H9 (cell line): ENCODE data around the gene DLG2. TPM values are rescaled to one million over a fixed set of nuclear protein-coding genes. Genes with fewer than 3 reads are reported as not detected.

Experiments used
- DNase-seq: peaks from one replicate; pipeline ENCODE4 v3.0.0-alpha.2; 2017
- H2AFZ ChIP-seq: one replicate; pipeline ENCODE4 v1.6.1; 2013; ENCODE audit warnings: mild to moderate bottlenecking, low read length, control low read depth, moderate library complexity
- H2AK5ac ChIP-seq: 2 replicates; pipeline ENCODE4 v1.6.1; 2013; ENCODE audit warnings: low read length, control low read depth, mixed read lengths; ENCODE audit not compliant: insufficient read length
- H2BK120ac ChIP-seq: one replicate; pipeline ENCODE4 v1.6.1; 2013; ENCODE audit warnings: low read depth, mild to moderate bottlenecking, low read length, control low read depth, inconsistent platforms; ENCODE audit not compliant: poor library complexity, severe bottlenecking
- H2BK12ac ChIP-seq: 2 replicates; pipeline ENCODE4 v1.6.1; 2013; ENCODE audit warnings: low read length, control low read depth, mixed read lengths, low read depth; ENCODE audit not compliant: insufficient read length
- H2BK15ac ChIP-seq: 2 replicates; pipeline ENCODE4 v1.6.1; 2013; ENCODE audit warnings: low read depth, low read length, control low read depth
- H2BK20ac ChIP-seq: one replicate; pipeline ENCODE4 v1.6.1; 2013; ENCODE audit warnings: low read depth, mild to moderate bottlenecking, low read length, control low read depth, inconsistent platforms; ENCODE audit not compliant: poor library complexity, severe bottlenecking
- H2BK5ac ChIP-seq: 2 replicates; pipeline ENCODE4 v1.6.1; 2013; ENCODE audit warnings: low read length, control low read depth, mixed read lengths; ENCODE audit not compliant: insufficient read length
- H3K14ac ChIP-seq: 2 replicates; pipeline ENCODE4 v1.6.1; 2013; ENCODE audit warnings: low read length, control low read depth; ENCODE audit not compliant: insufficient read depth
- H3K18ac ChIP-seq: 2 replicates; pipeline ENCODE4 v1.6.1; 2013; ENCODE audit warnings: low read depth, mild to moderate bottlenecking, mixed read lengths, low read length, control low read depth; ENCODE audit not compliant: insufficient read length
- H3K23ac ChIP-seq: 2 replicates; pipeline ENCODE4 v1.6.1; 2013; ENCODE audit warnings: low read length, control low read depth, mixed read lengths, low read depth; ENCODE audit not compliant: insufficient read length
- H3K23me2 ChIP-seq: 2 replicates; pipeline ENCODE4 v1.6.1; 2013; ENCODE audit warnings: low read depth, mild to moderate bottlenecking, mixed read lengths, low read length, control low read depth; ENCODE audit not compliant: insufficient read length, poor library complexity, severe bottlenecking
- H3K27ac ChIP-seq: 2 replicates; pipeline ENCODE4 v1.5.1; 2013; ENCODE audit warnings: low read length, control low read depth, mixed read lengths, low read depth; ENCODE audit not compliant: insufficient read length
- H3K27me3 ChIP-seq: 2 replicates; pipeline ENCODE4 v1.6.1; 2013; ENCODE audit warnings: low read length, control low read depth, inconsistent platforms; ENCODE audit not compliant: insufficient read depth
- H3K4ac ChIP-seq: 2 replicates; pipeline ENCODE4 v1.6.1; 2013; ENCODE audit warnings: low read depth, mild to moderate bottlenecking, control low read depth, inconsistent platforms, low read length, moderate library complexity
- H3K4me1 ChIP-seq: 2 replicates; pipeline ENCODE4 v1.6.1; 2013; ENCODE audit warnings: low read length, control low read depth, inconsistent platforms; ENCODE audit not compliant: insufficient read depth
- H3K4me2 ChIP-seq: 2 replicates; pipeline ENCODE4 v1.6.1; 2013; ENCODE audit warnings: low read length, control low read depth, mixed read lengths; ENCODE audit not compliant: insufficient read length, insufficient read depth
- H3K56ac ChIP-seq: 2 replicates; pipeline ENCODE4 v1.6.1; 2013; ENCODE audit warnings: low read depth, mild to moderate bottlenecking, mixed read lengths, low read length, control low read depth; ENCODE audit not compliant: insufficient read length
- H3K79me1 ChIP-seq: 2 replicates; pipeline ENCODE4 v1.6.1; 2013; ENCODE audit warnings: low read depth, mild to moderate bottlenecking, moderate library complexity, low read length, control low read depth, inconsistent platforms; ENCODE audit not compliant: insufficient read depth, poor library complexity, severe bottlenecking
- H3K79me2 ChIP-seq: 2 replicates; pipeline ENCODE4 v1.6.1; 2013; ENCODE audit warnings: low read length, control low read depth, inconsistent platforms; ENCODE audit not compliant: insufficient read depth
- H3K9ac ChIP-seq: 2 replicates; pipeline ENCODE4 v1.6.1; 2013; ENCODE audit warnings: low read length, control low read depth, mixed read lengths; ENCODE audit not compliant: insufficient read length; ENCODE audit errors: extremely low read depth
- H3K9me3 ChIP-seq: one replicate; pipeline ENCODE4 v1.6.1; 2013; ENCODE audit warnings: low read depth, low read length, inconsistent platforms; ENCODE audit not compliant: control insufficient read depth
- H3T11ph ChIP-seq: one replicate; pipeline ENCODE4 v1.6.1; 2013; ENCODE audit warnings: mild to moderate bottlenecking, low read length, control low read depth, inconsistent platforms
- H4K20me1 ChIP-seq: one replicate; pipeline ENCODE4 v1.6.1; 2013; ENCODE audit not compliant: control insufficient read depth, insufficient read length, insufficient read depth
- H4K5ac ChIP-seq: 2 replicates; pipeline ENCODE4 v1.6.1; 2013; ENCODE audit warnings: low read depth, mild to moderate bottlenecking, mixed read lengths, low read length, control low read depth; ENCODE audit not compliant: insufficient read length
- H4K8ac ChIP-seq: replicated peaks from 2 replicates; pipeline ENCODE4 v1.6.1; 2013; ENCODE audit warnings: low read length, control low read depth, mixed read lengths, low read depth; ENCODE audit not compliant: insufficient read length
- H4K91ac ChIP-seq: 2 replicates; pipeline ENCODE4 v1.6.1; 2013; ENCODE audit warnings: low read depth, mild to moderate bottlenecking, moderate library complexity, mixed read lengths, low read length, control low read depth; ENCODE audit not compliant: insufficient read length
- H3K27ac Mint-ChIP-seq, 3 experiments: 2 replicates in 2 of 3; 3 replicates in 1 of 3; pipeline ENCODE4 v1.8.0; 2020 to 2021; ENCODE audit warnings: mixed read lengths in 3 of 3, mild to moderate bottlenecking in 1 of 3, moderate library complexity in 1 of 3
- H3K27me3 Mint-ChIP-seq: 2 replicates; pipeline ENCODE4 v1.8.0; 2021; ENCODE audit warnings: low read depth, mild to moderate bottlenecking, moderate library complexity, mixed read lengths
- H3K36me3 Mint-ChIP-seq, 3 experiments: 2 replicates in 2 of 3; 3 replicates in 1 of 3; pipeline ENCODE4 v1.8.0; 2020 to 2021; ENCODE audit warnings: low read depth in 3 of 3, mixed read lengths in 3 of 3; ENCODE audit not compliant: insufficient read depth in 1 of 3
- H3K4me1 Mint-ChIP-seq, 2 experiments: 2 replicates each; pipeline ENCODE4 v1.8.0; 2020; ENCODE audit warnings: mixed read lengths in 2 of 2
- H3K4me3 Mint-ChIP-seq, 2 experiments: 2 replicates in 1 of 2; 3 replicates in 1 of 2; pipeline ENCODE4 v1.8.0; 2020 to 2021; ENCODE audit warnings: mild to moderate bottlenecking in 2 of 2, mixed read lengths in 2 of 2, moderate library complexity in 1 of 2
- H3K9me3 Mint-ChIP-seq, 2 experiments: 2 replicates in 1 of 2; 3 replicates in 1 of 2; pipeline ENCODE4 v1.8.0; 2020; ENCODE audit warnings: mild to moderate bottlenecking in 2 of 2, mixed read lengths in 2 of 2, moderate library complexity in 1 of 2
- WGBS: extraction: QIAGEN DNeasy Blood & Tissue Kit; methylation state at CpG from one replicate; pipeline ENCODE4 v1.1.7; 2013; ENCODE audit warnings: missing lambda C conversion rate, low lambda C conversion rate, mixed read lengths; ENCODE audit not compliant: insufficient read length; ENCODE audit errors: extremely low coverage; 5-methylcytosine and 5-hydroxymethylcytosine counted together
- total RNA-seq: library from RNA; stranded (reverse); gene quantifications from 2 replicates; pipeline ENCODE4 v1.2.1, GENCODE V29; 2021
- TF ChIP-seq, protein P1 (sequence below): fragments of 200-600 bp; sonication (generic); conservative IDR thresholded peaks from 3 replicates; pipeline ENCODE4 v1.8.0; 2021; ENCODE audit warnings: antibody characterized with exemption, mild to moderate bottlenecking

The DLG2 gene
- total RNA-seq, 1 experiment from 2014 or later = 8.0 TPM

DNA sequence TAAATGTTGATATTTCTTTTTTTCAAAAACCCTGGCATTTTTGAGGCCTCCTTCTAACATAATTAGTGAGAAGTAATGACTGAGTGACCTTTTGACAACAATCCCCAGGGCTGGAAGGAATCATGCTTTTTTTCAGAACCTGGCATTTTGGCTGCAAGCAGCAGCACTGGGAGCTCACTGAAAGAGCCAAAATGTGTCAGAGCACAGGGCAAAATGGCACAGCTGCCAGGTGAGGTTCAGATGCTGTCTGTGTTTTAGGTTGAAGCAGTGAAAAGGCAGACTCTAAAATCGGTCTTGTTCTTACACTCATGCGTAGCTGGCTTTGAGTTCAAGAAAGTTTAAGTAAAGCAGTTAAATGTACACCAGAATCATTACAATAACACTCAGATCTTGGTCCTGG is 1063.8 kb downstream of the DLG2 start:
- Histone ChIP-seq H2BK15ac (no peak overlapping the region), H3K56ac (no peak overlapping the region), H3K18ac (no peak overlapping the region), H3K23me2 (no peaks in the 10 kb centered on the region), H2BK5ac (no peak overlapping the region), H2BK20ac (no peak overlapping the region), H4K20me1 (no peaks in the 10 kb centered on the region), H4K91ac (no peak overlapping the region), H3K79me1 (no peaks in the 10 kb centered on the region), H4K8ac (no peak overlapping the region), H3K23ac (no peak overlapping the region), H2BK12ac (no peak overlapping the region), H3K79me2 (no peaks in the 10 kb centered on the region), H2AFZ (no peak overlapping the region), H3K9me3 (no peaks in the 10 kb centered on the region), H3K9ac (no peak overlapping the region), H2BK120ac (no peak overlapping the region), H3T11ph (no peak overlapping the region), H3K14ac (no peak overlapping the region), H3K27me3 (no peaks in the 10 kb centered on the region), H2AK5ac (no peak overlapping the region), H4K5ac (no peak overlapping the region), H3K27ac (no peak overlapping the region), H3K4ac (no peak overlapping the region), H3K4me1 (no peaks in the 10 kb centered on the region), H3K4me2 (no peak overlapping the region)
- TF ChIP-seq, protein P1, sequence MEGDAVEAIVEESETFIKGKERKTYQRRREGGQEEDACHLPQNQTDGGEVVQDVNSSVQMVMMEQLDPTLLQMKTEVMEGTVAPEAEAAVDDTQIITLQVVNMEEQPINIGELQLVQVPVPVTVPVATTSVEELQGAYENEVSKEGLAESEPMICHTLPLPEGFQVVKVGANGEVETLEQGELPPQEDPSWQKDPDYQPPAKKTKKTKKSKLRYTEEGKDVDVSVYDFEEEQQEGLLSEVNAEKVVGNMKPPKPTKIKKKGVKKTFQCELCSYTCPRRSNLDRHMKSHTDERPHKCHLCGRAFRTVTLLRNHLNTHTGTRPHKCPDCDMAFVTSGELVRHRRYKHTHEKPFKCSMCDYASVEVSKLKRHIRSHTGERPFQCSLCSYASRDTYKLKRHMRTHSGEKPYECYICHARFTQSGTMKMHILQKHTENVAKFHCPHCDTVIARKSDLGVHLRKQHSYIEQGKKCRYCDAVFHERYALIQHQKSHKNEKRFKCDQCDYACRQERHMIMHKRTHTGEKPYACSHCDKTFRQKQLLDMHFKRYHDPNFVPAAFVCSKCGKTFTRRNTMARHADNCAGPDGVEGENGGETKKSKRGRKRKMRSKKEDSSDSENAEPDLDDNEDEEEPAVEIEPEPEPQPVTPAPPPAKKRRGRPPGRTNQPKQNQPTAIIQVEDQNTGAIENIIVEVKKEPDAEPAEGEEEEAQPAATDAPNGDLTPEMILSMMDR = no peak
- Mint-ChIP-seq H3K36me3 (no peaks in the 10 kb centered on the region), H3K27ac (peak overlapping the region in 1 of 3 experiments; percentile 40; a peak in 2 of 7 replicates), H3K4me1 (peaks cover 3 to 8% of the 10 kb centered on the region in 2 experiments; a peak in 3 of 4 replicates), H3K27me3 (no peaks in the 10 kb centered on the region), H3K4me3 (no peak overlapping the region), H3K9me3 (no peaks in the 10 kb centered on the region)
- no CpG with 5 or more reads among the region's 2 CpGs for WGBS
- no peak for DNase-seq
